ENCODE measurements around the gene HSPA12A. TPM values are rescaled to one million over a fixed set of nuclear protein-coding genes. Genes with fewer than 3 reads are reported as not detected.
A peak's percentile ranks its signal among the peaks of the same experiment; 100 is the strongest.

The HSPA12A gene
- total RNA-seq, 4 donors from 2014 or later, result 125 to 187 (median 147) TPM

- DNase-seq (ENCODE audit: low spot score in 2 of 2), result no peak
- no peaks in the 10 kb centered on the region for H3K36me3 ChIP-seq
These were observed 10.8 kb upstream of the HSPA12A start for GRCh38 chr10:116752969-116753665.

GRCh38 chr10:116752563-116752962 is 10.2 kb upstream of the HSPA12A start:
- no peak for DNase-seq (ENCODE audit: low spot score in 2 of 2)
- Histone ChIP-seq H3K27ac (peak overlapping the region in 3 of 4 donors; percentile 31 to 88 (median 86)), H3K4me3 (no peak overlapping the region), H3K27me3 (no peaks in the 10 kb centered on the region), H3K9me3 (no peaks in the 10 kb centered on the region), H3K4me1 (peaks cover 0 to 56% (median 19%) of the 10 kb centered on the region in 4 donors), H3K36me3 (no peaks in the 10 kb centered on the region)
- 39 to 55% methylated on average over 1 of the region's 1 CpG for WGBS, 2 donors
- no peak for TF ChIP-seq CTCF (IDR thresholded peaks at IDR 0.05)
- TF ChIP-seq POLR2A (IDR thresholded peaks at IDR 0.05), result no peak
- no peak for TF ChIP-seq EP300 (IDR thresholded peaks at IDR 0.05)

More at GRCh38 chr10:116752969-116753665, 10.8 kb upstream of the HSPA12A start:
- H3K27me3 ChIP-seq, result no peaks in the 10 kb centered on the region
- TF ChIP-seq POLR2A (IDR thresholded peaks at IDR 0.05), result no peak
- TF ChIP-seq EP300 (IDR thresholded peaks at IDR 0.05), result peak in 1 of 2 donors; percentile 84
- no peak for TF ChIP-seq CTCF (IDR thresholded peaks at IDR 0.05)
- peaks cover 0 to 59% (median 19%) of the 10 kb centered on the region in 4 donors for H3K4me1 ChIP-seq
- 31 to 56% methylated on average over 3 to 4 of the region's 4 CpGs for WGBS, 2 donors
- H3K9me3 ChIP-seq, result no peaks in the 10 kb centered on the region
- no peak overlapping the region for H3K4me3 ChIP-seq
- H3K27ac ChIP-seq, result peak overlapping the region; percentile 31 to 88 (median 60)

GRCh38 chr10:116748471-116748870 is 6.1 kb upstream of the HSPA12A start:
- Histone ChIP-seq H3K36me3 (no peaks in the 10 kb centered on the region), H3K4me3 (no peak overlapping the region), H3K27ac (no peak overlapping the region), H3K4me1 (peaks cover 0 to 35% (median 11%) of the 10 kb centered on the region in 4 donors), H3K27me3 (no peaks in the 10 kb centered on the region), H3K9me3 (no peaks in the 10 kb centered on the region)
- TF ChIP-seq CTCF (IDR thresholded peaks at IDR 0.05) (no peak), EP300 (IDR thresholded peaks at IDR 0.05) (no peak), POLR2A (IDR thresholded peaks at IDR 0.05) (no peak)
- WGBS, 2 donors, result 82 to 100% methylated on average over 1 of the region's 1 CpG
- no peak for DNase-seq (ENCODE audit: low spot score in 2 of 2)

DNA sequence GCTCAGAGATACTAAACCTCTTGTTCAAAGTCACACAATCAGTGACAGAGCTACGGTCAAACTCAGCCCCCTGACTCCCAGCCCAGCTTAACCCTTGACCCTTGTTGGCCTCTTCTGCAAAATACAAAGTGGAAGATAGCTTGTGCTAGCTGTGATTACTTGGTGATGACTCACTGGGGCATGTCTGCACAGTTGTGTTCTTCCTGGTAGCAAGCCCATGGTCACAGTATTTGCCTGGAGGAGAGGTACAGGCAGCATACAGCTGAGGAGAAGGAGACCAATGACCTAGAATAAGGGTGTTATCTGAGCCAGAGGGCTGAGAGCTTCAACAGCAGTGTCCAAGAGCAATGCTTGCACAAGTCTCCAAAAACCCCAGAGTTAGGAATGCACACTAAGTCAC is 5.7 kb upstream of the HSPA12A start:
- Histone ChIP-seq H3K36me3 (no peaks in the 10 kb centered on the region), H3K9me3 (no peaks in the 10 kb centered on the region), H3K4me3 (no peak overlapping the region), H3K27ac (no peak overlapping the region), H3K27me3 (no peaks in the 10 kb centered on the region), H3K4me1 (peaks cover 0 to 35% (median 8%) of the 10 kb centered on the region in 4 donors)
- WGBS, 2 donors, result 23 to 25% methylated on average over 1 of the region's 1 CpG
- TF ChIP-seq EP300 (IDR thresholded peaks at IDR 0.05) (no peak), CTCF (IDR thresholded peaks at IDR 0.05) (no peak), POLR2A (IDR thresholded peaks at IDR 0.05) (no peak)
- DNase-seq (ENCODE audit: low spot score in 2 of 2), result no peak

- Histone ChIP-seq H3K27ac (no peak overlapping the region), H3K27me3 (no peaks in the 10 kb centered on the region), H3K4me1 (peaks cover 0 to 30% (median 2%) of the 10 kb centered on the region in 4 donors), H3K36me3 (no peaks in the 10 kb centered on the region), H3K9me3 (no peaks in the 10 kb centered on the region), H3K4me3 (no peak overlapping the region)
- DNase-seq (ENCODE audit: low spot score in 2 of 2), result no peak
- WGBS, 2 donors, result 73 to 83% methylated on average over 7 of the region's 7 CpGs
- TF ChIP-seq EP300 (IDR thresholded peaks at IDR 0.05) (no peak), POLR2A (IDR thresholded peaks at IDR 0.05) (no peak), CTCF (IDR thresholded peaks at IDR 0.05) (no peak)
These were observed 5.0 kb upstream of the HSPA12A start for GRCh38 chr10:116747325-116747724.
